Retinal pigment epithelial cell (primary cell): ENCODE measurements around the gene SLC24A1.

ENCODE experiments used
- DNase-seq: peaks from one replicate; pipeline ENCODE4 v3.0.0-alpha.2; 2010; ENCODE audit warnings: low read depth
- H3K4me3 ChIP-seq: 2 replicates; pipeline ENCODE4 v1.5.1; 2011; ENCODE audit warnings: mild to moderate bottlenecking, low read length, control low read depth, moderate library complexity
- CTCF ChIP-seq: conservative IDR thresholded peaks from 2 replicates; pipeline ENCODE4 v1.5.1; 2011; ENCODE audit warnings: low read depth, low read length, control low read depth, inconsistent platforms

SLC24A1 gene

GRCh38 chr15:65660927-65661326, 39.2 kb downstream of the SLC24A1 start:
- no peak for TF ChIP-seq CTCF
- no peak overlapping the region for H3K4me3 ChIP-seq
- no peak for DNase-seq

GRCh38 chr15:65663521-65663920, 41.8 kb downstream of the SLC24A1 start:
- no peak for DNase-seq
- no peak for TF ChIP-seq CTCF
- H3K4me3 ChIP-seq, result no peak overlapping the region

- no peak overlapping the region for H3K4me3 ChIP-seq
- TF ChIP-seq CTCF, result no peak
- DNase-seq, result no peak
Measured at GRCh38 chr15:65666257-65666656, 44.5 kb downstream of the SLC24A1 start.

- H3K4me3 ChIP-seq, result no peak overlapping the region
- no peak for TF ChIP-seq CTCF
- DNase-seq, result no peak
Measured at GRCh38 chr15:65675551-65675950, 53.8 kb downstream of the SLC24A1 start.

- no peak for TF ChIP-seq CTCF
- H3K4me3 ChIP-seq, result no peak overlapping the region
- no peak for DNase-seq
Measured at GRCh38 chr15:65676123-65676522, 54.4 kb downstream of the SLC24A1 start.

- no peak overlapping the region for H3K4me3 ChIP-seq
- no peak for TF ChIP-seq CTCF
- no peak for DNase-seq
Measured at GRCh38 chr15:65680544-65680943, 58.8 kb downstream of the SLC24A1 start.

- H3K4me3 ChIP-seq, result no peak overlapping the region
- no peak for DNase-seq
- no peak for TF ChIP-seq CTCF
Measured at GRCh38 chr15:65682404-65682911, 60.7 kb downstream of the SLC24A1 start.
